HPDE6-E6E7 (cell line): ENCODE measurements around the gene MICB.
"Not testable (repeated sequence)": the region's sequence is repeated elsewhere in the genome, so short reads cannot be mapped to it uniquely, and the experiment has no call there.

Experiments
- DNase-seq: peaks from one replicate; pipeline ENCODE4 v3.0.0; 2011; ENCODE audit warnings: missing footprints; ENCODE audit errors: extremely low spot score

Gene MICB

DNA sequence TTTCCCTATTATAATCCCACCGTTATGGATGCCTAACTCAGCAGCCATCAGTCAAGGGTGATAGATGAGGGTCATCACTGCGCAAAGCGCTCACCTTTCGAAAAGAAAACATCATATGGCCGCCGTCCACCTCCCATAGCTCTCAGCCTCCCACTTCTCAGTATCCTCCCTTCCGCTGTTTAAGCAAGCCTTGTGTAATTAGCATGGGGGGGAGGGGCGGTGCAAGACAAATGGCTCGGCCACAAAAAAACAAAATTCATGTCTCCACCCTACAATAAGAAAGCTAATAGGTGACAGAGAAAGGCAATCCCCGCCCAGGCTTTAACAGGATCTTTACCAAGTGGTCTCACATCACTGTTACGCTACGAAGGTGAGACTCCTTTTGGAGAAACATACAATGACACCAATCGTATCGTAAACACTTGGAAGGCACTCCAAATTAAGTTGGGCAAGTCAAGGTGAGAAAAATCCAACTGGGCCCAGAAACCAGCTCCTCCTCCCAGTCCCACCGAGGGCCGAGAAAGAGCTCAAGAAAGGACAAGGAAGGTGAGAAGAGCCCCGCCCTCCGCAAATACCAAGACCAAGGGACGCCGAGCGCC is 43.2 kb downstream of the MICB start:
- DNase-seq = no peak

- DNase-seq = peak; percentile 93
These were observed 43.9 kb downstream of the MICB start, which contains the start of gene DDX39B for GRCh38 chr6:31541658-31542521. Gene DDX39B, minus strand, starts transcription at chr6:31542003. Its CDS starts 1,471 bp downstream, at chr6:31540532.

- no peak for DNase-seq
These were observed 45.7 kb downstream of the MICB start for GRCh38 chr6:31543639-31544038.

- no peak for DNase-seq
These were observed 46.7 kb downstream of the MICB start for GRCh38 chr6:31544676-31545075.

- no peak for DNase-seq
These were observed 47.3 kb downstream of the MICB start for GRCh38 chr6:31545291-31545690.

DNA sequence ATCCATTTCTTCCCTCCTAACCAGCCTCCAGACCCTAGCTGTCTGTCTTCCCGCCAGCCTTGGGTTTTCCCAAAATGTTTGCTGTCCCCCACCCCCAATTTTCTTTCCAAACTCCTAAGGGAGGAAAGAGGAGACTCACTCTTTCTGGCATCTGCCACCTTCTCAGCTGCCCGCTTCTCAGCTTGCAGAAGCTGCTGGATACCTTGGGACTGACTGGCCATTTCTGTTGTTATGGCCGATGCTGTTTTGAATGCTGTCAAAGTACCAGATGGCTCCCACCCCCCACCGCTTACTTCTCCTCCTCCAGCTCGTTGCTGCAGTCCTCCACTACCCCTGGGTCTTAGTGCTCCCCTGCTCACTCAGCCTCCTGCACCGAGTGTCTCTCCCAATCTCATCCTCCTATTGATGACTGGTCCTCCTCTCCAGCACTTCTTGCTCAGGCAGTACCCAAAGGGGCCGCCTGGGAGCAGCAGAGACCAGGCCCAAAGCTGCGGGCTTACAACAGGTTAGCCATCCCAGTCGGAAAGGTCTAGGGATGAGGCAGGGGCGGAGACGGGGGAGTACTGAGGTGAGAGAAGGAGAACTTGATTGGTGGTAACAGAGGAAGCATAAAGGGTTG is 48.5 kb downstream of the MICB start, which contains the start of gene ATP6V1G2:
TSS of gene ATP6V1G2 (minus strand) at position 270 of the 619 bp plus-strand sequence. CDS start at position 221, 49 bp downstream.
- DNase-seq = peak; percentile 84

GRCh38 chr6:31546958-31547726 is 49.2 kb downstream of the MICB start, which contains the start of gene NFKBIL1:
Gene NFKBIL1, plus strand, starts transcription at chr6:31547608. Its CDS starts 87 bp downstream, at chr6:31547695.
- DNase-seq = peak; percentile 90

DNA sequence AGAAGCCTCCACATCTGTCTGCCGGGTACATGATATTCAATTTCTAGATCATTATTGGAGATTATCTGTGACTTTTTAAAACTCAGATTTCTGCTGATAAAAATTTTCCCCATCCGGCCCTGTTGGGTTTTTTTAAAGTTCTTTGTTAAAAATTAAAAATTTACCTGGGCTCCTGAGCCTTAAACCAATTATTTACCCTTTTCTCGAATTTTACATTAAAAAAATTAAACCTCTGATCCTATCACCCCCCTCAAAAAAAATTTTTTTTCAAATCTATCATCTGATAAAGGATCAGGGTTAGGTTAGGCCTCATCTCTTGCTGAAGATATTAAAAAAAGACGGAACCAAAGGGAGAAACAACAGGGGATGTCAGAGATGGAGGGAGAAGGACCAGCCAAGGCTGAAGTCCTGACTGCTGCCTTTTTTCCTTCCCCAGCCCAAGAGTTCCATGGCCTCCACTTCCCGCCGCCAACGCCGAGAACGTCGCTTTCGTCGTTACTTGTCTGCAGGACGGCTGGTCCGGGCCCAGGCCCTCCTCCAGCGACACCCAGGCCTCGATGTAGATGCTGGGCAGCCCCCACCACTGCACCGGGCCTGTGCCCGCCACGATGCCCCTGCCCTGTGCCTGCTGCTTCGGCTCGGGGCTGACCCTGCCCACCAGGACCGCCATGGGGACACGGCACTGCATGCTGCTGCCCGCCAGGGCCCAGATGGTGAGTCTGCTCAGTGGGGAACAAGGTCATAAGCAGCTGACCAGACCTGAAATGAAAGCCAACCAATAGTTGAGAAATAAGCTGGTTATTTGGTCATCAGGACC is 50.0 kb downstream of the MICB start:
- DNase-seq = no peak

GRCh38 chr6:31548544-31548873 is 50.6 kb downstream of the MICB start:
- no peak for DNase-seq

DNA sequence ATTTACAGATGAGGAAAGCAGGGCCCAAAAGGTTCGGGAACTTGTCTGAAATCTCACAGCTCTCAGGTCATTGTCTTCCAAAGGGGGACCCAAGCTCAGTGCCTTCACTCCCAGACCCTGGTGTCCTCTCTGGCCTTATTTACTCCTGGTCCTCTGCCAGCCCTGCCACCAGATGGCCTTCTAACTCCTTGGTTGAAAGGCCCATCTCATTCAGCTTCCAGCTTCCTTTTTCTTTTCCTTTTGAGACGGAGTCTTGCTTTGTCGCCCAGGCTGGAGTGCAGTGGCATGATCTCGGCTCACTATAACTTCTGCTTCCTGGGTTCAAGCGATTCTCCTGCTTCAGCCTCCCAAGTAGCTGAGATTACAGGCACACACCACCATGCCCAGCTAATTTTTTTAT is 53.4 kb downstream of the MICB start:
- DNase-seq = not testable (repeated sequence)

DNA sequence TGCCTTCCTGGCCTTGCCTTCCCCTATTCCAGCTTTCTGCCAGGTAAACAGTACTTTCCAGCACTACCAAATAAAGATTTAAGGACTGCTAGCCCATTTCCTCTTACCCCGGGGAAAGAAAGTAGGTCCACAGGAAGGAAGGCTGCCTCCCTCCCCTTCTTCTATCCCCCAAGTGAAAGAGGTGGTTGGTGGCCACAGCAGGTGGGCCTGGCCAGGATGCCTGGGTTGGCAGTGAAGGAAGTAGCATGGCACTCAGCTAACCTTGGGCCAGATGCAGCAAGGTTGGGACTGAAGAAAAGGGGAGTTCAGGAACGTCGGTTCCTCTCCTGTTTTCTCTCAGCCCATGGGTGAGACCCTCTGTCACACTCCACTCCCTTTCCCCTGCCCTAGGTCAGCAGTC is 58.4 kb downstream of the MICB start:
- no peak for DNase-seq

DNA sequence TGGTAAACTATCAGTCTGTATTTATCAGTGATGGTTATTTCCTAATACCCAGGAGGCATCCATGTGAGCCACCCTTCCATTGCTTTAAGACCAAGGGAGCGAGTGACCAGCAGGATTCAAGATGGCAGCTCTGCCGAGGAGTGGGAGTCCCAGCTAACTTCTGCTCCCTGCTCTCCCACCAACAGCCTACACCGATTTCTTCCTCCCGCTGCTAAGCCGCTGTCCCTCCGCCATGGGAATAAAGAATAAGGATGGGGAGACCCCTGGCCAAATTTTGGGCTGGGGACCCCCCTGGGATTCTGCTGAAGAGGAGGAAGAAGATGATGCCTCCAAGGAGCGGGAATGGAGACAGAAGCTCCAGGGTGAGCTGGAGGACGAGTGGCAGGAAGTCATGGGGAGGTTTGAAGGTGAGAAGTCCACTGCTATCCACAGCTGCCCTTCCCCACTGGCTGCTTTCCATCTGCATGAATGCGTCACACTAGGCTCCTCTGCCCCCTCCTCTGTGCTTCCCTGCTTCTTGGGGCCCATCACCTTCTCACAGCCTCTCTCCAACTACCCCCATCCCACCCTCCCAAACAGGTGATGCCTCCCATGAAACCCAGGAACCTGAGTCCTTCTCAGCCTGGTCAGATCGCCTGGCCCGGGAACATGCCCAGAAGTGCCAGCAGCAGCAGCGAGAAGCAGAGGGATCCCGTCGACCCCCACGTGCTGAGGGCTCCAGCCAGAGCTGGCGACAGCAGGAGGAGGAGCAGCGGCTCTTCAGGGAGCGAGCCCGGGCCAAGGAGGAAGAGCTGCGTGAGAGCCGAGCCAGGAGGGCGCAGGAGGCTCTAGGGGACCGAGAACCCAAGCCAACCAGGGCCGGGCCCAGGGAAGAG is 59.7 kb downstream of the MICB start:
- DNase-seq = no peak

DNA sequence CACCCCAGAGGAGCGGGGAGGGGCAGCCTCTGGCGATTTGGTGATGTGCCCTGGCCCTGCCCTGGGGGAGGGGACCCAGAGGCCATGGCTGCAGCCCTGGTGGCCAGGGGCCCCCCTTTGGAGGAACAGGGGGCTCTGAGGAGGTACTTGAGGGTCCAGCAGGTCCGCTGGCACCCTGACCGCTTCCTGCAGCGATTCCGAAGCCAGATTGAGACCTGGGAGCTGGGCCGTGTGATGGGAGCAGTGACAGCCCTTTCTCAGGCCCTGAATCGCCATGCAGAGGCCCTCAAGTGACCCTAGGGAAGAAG is 60.3 kb downstream of the MICB start:
- no peak for DNase-seq

DNA sequence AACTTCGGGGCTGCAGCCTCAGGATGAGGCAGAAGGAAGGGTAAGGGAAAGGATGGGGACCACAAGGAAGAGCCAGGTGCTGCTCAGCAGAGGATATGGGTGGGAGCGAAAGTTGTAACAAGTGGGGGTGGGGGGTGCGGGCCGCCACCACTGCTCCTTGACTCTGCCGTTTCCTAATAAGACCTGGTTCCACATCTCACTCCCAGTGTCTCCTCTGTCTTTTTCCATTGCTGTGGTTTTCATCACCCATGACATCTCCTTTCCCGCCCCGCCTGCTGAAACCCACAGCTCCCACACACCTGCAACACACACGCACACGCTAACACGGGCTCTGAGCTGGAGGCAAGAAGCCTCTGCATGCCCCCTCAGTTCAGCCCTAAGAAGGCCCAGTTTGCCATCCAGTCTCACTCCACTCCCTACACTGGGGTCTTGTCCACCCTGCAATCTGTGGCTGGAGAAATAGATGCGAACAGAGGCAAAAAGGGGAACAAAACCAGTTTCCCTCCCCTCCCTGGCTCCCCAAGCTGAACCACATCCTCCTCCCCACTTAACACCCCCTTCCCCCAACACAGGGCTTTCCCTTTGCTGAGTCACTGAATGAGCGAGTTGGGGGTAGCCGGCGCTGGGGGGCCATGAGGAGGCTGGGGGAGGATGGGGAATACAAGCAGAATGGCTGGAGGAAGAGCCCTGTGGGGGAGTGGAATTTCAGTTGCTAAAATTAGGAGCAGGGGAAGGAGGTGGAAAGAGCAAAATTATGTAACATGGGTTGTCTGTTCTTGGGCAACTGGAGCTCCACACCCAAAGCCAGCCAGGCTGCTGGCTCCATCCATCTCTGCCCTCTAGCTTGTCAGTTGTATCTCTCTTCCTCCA is 60.9 kb downstream of the MICB start:
- DNase-seq = no peak

DNA sequence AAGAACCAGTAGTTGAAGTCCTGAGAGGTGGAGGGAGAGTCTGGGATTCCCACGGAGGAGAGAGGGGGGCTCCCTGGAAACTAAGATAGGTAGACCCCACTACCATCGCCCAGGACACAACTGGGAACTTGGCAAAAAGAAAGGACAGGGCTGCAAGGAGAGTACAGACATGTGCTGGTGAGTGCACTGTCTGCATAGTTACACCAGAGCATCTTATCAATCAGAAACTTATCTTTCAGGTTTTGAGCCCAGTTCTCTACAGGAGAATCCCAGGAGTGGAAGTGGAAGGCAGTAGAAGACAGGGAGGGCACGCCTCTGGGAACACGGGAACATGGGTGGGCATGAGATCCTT is 61.6 kb downstream of the MICB start:
- no peak for DNase-seq

GRCh38 chr6:31559958-31560696 is 62.2 kb downstream of the MICB start:
- DNase-seq = no peak

GRCh38 chr6:31560697-31561058 is 62.7 kb downstream of the MICB start:
- no peak for DNase-seq
